Stimulated activated CD8-positive, alpha-beta memory T cell treated with anti-CD3 and anti-CD28 coated beads, Interleukin-12 subunit alpha, Interleukin-12 subunit beta, amount 100 ng/mL, for 1 hour (primary cell): ENCODE results near the gene PDE5A.

ENCODE experiments used
- DNase-seq: peaks from one replicate; pipeline ENCODE4 v3.0.0-alpha.2; 2020; ENCODE audit warnings: low read depth

The PDE5A gene

GRCh38 chr4:119581190-119581873 is 47.3 kb downstream of the PDE5A start:
- DNase-seq: no peak

- DNase-seq: no peak
Measured at GRCh38 chr4:119580293-119580692, 48.3 kb downstream of the PDE5A start.

GRCh38 chr4:119579823-119580222 is 48.8 kb downstream of the PDE5A start:
- DNase-seq: no peak

- DNase-seq: no peak
Measured at GRCh38 chr4:119570401-119570800, 58.2 kb downstream of the PDE5A start.

- DNase-seq: no peak
Measured at GRCh38 chr4:119564106-119564505, 64.5 kb downstream of the PDE5A start.

- DNase-seq: no peak
Measured at GRCh38 chr4:119559044-119559647, 69.5 kb downstream of the PDE5A start.

- no peak for DNase-seq
Measured at GRCh38 chr4:119550857-119551532, 77.6 kb downstream of the PDE5A start.

- DNase-seq: no peak
Measured at GRCh38 chr4:119549639-119550038, 79.0 kb downstream of the PDE5A start.

- no peak for DNase-seq
Measured at GRCh38 chr4:119543779-119544178, 84.8 kb downstream of the PDE5A start.

GRCh38 chr4:119543187-119543586 is 85.4 kb downstream of the PDE5A start:
- DNase-seq: no peak

- no peak for DNase-seq
Measured at GRCh38 chr4:119540249-119540648, 88.4 kb downstream of the PDE5A start.

GRCh38 chr4:119537586-119537985 is 91.0 kb downstream of the PDE5A start:
- no peak for DNase-seq

- no peak for DNase-seq
Measured at GRCh38 chr4:119536572-119537528, 91.8 kb downstream of the PDE5A start.

- DNase-seq: no peak
Measured at GRCh38 chr4:119532319-119532718, 96.3 kb downstream of the PDE5A start.

- DNase-seq: no peak
Measured at GRCh38 chr4:119529788-119530187, 98.8 kb downstream of the PDE5A start.

GRCh38 chr4:119526786-119527550 is 101.6 kb downstream of the PDE5A start:
- no peak for DNase-seq

- DNase-seq: no peak
Measured at GRCh38 chr4:119525771-119526712, 102.6 kb downstream of the PDE5A start.

GRCh38 chr4:119525005-119525749 is 103.4 kb downstream of the PDE5A start:
- no peak for DNase-seq

- no peak for DNase-seq
Measured at GRCh38 chr4:119523399-119523798, 105.2 kb downstream of the PDE5A start.

GRCh38 chr4:119521268-119521667 is 107.3 kb downstream of the PDE5A start:
- no peak for DNase-seq
